HG02763 (cell line): ENCODE results near the gene COL6A5.

Experiments used
- ATAC-seq: cut with Tn5 transposase; IDR thresholded peaks from one replicate; pipeline ENCODE4 v1.9.1; 2021; ENCODE audit warnings: mild to moderate bottlenecking, moderate library complexity; ENCODE audit not compliant: unreplicated experiment

The COL6A5 gene

GRCh38 chr3:130509008-130509407 is 163.5 kb downstream of the COL6A5 start:
- no peak for ATAC-seq

GRCh38 chr3:130514681-130515080 is 169.2 kb downstream of the COL6A5 start:
- no peak for ATAC-seq

GRCh38 chr3:130515755-130516154 is 170.3 kb downstream of the COL6A5 start:
- ATAC-seq, result no peak

- ATAC-seq, result no peak
Measured at GRCh38 chr3:130516645-130517512, 171.4 kb downstream of the COL6A5 start, which contains the start of gene COL6A6. TSS of gene COL6A6 (plus strand) at chr3:130517177. CDS start at chr3:130560365, 43,188 bp downstream.

- no peak for ATAC-seq
Measured at GRCh38 chr3:130517602-130518001, 172.1 kb downstream of the COL6A5 start.

- no peak for ATAC-seq
Measured at GRCh38 chr3:130519754-130520153, 174.3 kb downstream of the COL6A5 start.

GRCh38 chr3:130522399-130522798 is 176.9 kb downstream of the COL6A5 start:
- ATAC-seq, result no peak

GRCh38 chr3:130527426-130527825 is 182.0 kb downstream of the COL6A5 start:
- ATAC-seq, result no peak

- ATAC-seq, result no peak
Measured at GRCh38 chr3:130528120-130528519, 182.6 kb downstream of the COL6A5 start.

- ATAC-seq, result no peak
Measured at GRCh38 chr3:130529486-130530215, 184.2 kb downstream of the COL6A5 start.

GRCh38 chr3:130533247-130533646 is 187.8 kb downstream of the COL6A5 start:
- no peak for ATAC-seq
